ENCODE results near the gene DOCK9. TPM values are rescaled to one million over a fixed set of nuclear protein-coding genes. Genes with fewer than 3 reads are reported as not detected.
"Not testable (repeated sequence)": the region's sequence is repeated elsewhere in the genome, so short reads cannot be mapped to it uniquely, and the experiment has no call there.

Gene DOCK9
- total RNA-seq, 1 experiment from 2014 or later: 100 TPM

DNA sequence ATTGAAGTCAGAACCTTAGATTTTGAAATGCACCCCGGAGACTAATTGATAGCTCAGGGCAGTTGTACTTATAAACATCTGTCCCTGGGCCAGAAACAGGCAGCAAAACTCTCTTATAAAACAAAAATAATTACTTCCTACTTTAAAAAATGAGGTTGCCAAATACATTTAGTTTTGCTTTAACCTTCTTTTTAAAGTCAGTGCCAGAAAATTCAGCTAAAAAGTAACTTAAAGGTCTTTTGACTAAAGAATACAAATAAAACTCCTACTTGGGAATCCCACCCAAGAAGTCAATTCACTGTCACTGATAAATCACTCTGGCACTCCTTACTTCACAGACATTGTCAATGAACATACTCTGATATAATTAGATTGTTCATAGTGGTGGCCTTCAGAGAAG is 60.7 kb downstream of the DOCK9 start:
- no peak for DNase-seq (ENCODE audit: low read depth)

DNA sequence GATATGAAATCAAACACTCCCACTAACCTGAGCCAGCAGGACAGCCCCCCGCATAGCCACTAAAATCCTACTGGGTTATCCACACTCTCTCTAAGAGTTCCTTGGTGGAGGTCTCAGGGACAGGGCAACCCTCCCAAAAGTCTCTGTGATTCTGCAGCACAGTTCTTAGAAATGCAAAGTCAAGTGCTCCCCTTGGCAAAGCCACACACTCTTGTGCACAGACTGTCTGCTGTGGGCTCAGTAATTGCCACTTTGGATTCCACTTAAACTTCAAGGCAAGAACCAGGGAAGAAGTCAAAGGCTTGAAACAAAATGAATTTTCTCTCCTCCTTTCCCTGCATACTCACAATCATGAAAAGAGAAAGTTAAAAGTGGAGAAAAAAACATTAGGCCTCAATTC is 61.5 kb downstream of the DOCK9 start:
- DNase-seq (ENCODE audit: low read depth): no peak

- no peak for DNase-seq (ENCODE audit: low read depth)
Observed at GRCh38 chr13:98915981-98916380, 61.9 kb downstream of the DOCK9 start.

DNA sequence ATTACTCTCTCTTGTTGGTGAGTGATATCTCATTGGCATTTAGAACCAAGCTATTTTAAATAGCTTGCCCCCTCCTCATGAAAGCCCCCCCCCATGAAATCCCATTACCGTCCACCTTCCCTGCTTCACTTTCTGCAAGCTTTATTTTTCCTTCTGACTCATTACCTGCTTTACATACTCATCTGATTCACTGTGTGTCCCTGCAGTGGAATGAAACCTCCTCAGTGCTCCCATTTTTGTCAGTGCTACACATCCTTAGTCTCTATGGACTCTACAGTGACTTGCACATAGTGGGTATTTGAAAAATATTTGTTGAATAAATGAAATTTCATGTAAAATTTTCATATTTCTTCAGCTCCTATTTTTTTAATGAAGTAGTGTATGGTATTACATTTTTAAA is 62.3 kb downstream of the DOCK9 start:
- DNase-seq (ENCODE audit: low read depth): no peak

DNA sequence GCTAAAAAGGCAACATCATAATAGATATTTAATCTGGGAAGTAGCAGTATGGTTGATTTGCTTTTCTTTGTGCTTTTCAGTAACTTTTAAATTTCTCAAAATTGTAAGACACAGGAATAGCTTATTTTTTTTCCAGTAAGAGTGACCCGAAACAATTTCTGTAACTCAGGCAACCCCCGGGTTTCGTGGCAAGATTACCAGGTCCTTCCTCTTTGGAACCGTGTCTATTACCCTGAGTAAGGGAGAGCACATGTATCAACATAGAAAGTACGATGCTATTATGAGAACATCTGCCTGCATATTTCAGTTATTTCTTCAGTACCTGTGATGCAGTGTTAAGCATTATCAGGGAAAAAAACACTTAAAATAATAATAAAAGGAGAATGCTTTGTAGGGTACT is 64.1 kb downstream of the DOCK9 start:
- no peak for DNase-seq (ENCODE audit: low read depth)

- DNase-seq (ENCODE audit: low read depth): no peak
Observed at GRCh38 chr13:98912846-98913245, 65.0 kb downstream of the DOCK9 start.

DNA sequence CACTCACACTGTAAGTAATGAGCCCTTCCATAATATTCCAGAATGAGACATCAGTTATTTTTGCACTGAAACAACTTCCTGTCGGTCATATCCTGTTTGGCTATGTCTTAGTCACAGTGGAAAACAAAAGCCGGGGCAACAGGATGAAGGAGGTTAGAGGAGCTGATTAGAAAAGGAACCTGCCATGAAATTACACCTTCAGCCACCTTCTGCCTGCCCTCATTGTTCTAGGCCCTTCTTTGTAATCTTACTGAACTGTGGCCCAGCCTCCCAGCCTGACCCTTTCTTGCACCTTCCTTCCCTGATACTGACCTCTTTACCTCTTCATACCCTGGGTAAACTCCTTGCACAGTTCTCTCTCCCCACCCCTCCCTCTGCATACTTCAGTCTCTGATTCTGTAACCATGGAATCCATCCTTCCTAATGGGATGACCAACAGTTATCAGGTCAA is 67.3 kb downstream of the DOCK9 start:
- peak; percentile 83 for DNase-seq (ENCODE audit: low read depth)

GRCh38 chr13:98909016-98909415 is 68.8 kb downstream of the DOCK9 start:
- DNase-seq (ENCODE audit: low read depth): no peak

DNA sequence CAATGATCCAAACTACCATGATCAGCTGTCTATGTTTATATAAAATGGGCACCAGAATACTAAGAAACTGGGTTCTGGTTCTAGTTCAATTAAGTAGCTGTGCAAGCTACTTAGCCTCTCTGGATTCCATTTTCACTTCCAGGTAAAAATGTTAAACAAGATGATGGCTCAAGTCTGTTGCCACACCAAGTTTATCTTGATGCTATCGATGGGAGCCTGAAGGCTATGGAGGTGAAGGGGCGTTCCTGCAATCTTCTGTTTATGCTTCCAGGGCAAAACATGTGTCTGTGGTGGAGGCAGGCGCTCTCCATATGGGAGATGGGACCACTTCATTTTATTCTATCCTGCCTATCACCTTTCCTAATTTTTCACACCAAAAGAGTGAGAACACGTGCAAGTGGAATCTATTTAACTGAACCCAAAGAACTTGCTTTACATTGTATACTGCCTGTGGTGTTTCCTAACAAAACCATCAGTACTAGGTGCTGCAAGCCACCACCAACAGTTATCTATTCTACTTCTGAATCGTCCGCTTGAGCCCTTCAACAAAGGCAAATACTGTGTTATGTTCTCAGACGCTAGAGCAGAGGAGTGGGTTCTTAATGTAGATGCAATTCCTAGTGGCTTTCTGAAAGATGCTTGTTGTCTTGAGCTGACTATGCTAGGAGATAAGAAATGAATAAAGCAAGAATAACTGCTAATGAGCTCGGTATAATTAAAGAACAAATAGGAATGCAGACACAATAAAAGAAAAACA is 70.9 kb downstream of the DOCK9 start:
- no peak for DNase-seq (ENCODE audit: low read depth)

DNA sequence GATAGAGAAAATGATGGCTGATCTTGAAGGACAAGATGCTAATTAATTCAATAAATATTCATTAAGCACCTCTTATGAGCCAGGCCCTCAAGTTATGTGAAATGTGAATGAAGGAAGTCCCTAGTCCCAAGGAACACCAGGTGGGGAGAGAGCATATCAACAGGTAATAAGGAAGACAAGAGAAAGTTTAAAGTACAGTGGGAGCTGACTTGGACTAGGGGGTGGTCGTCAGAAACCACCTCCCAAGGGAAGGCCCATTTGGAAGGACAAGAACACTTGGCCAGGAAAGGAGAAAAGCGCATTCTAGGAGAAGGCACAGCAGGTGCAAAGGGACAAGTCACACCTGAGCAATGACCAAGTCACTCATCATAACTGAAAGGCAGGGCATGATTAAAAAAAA is 72.7 kb downstream of the DOCK9 start:
- no peak for DNase-seq (ENCODE audit: low read depth)

DNA sequence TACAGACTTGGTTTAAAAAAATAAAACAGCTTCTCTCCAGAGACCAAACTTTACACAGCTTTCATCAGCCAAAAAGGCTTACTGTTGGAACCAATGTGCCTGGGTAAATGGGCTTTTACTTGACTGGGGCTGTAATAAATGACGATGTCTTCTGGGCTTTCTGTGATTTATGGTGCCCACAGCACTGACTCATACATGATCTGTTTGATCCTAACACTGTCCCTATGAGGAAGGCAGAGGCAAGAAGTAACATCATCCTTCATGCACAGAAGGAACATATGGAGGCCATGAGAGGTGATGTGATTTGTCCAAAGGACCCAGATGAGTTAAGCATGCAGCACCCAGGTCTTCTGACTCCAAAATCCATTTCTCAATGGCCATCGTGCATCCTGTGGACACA is 77.4 kb downstream of the DOCK9 start:
- no peak for DNase-seq (ENCODE audit: low read depth)

DNA sequence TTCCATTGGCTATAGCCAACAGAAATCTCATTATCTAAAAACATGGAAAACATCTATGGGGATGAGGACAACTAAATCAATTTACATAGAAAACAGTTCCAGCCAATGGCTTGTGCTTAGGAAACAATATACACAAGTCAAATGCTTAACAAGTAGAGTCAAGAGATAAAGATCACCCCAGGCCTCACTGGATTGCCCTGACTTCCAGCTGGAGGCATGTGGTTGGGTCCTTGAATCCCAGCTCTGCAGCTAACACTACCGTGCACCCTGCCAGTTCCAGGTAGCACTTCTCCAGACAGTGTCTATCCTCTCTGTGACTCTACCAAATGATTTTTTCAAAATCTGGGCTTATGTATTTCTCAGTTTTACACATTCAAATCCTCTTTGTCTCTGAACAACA is 80.2 kb downstream of the DOCK9 start:
- no peak for DNase-seq (ENCODE audit: low read depth)

DNA sequence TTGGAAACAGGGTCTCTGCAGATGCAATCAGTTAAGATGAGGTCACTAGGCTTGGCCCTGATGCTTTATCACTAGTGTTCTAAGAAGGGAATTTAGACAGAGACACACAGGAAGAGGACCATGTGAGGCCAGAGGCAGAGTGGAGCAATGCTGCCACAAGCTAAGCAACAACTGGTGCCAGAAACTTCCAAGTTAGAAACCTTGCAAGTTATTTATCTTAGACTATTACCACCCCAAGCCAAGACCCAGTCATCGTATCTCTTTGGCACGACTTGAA is 81.1 kb downstream of the DOCK9 start:
- no peak for DNase-seq (ENCODE audit: low read depth)

- DNase-seq (ENCODE audit: low read depth): no peak
Observed at GRCh38 chr13:98896083-98896867, 81.6 kb downstream of the DOCK9 start.

DNA sequence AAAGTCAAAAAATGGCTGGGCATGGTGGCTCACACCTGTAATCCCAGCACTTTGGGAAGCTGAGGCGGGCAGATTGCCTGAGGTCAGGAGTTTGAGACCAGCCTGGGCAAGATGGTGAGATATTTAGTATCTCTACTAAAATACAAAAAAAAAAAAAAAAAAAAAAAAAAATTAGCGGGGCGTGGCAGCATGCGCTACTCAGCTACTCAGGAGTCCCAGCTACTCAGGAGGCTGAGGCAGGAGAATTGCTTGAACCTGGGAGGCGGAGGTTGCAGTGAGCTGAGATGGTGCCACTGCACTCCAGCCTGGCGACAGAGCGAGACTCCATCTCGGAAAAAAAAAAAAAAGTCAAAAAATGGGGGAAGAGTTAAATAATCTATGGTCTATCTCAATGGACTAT is 83.0 kb downstream of the DOCK9 start:
- DNase-seq (ENCODE audit: low read depth): not testable (repeated sequence)

DNA sequence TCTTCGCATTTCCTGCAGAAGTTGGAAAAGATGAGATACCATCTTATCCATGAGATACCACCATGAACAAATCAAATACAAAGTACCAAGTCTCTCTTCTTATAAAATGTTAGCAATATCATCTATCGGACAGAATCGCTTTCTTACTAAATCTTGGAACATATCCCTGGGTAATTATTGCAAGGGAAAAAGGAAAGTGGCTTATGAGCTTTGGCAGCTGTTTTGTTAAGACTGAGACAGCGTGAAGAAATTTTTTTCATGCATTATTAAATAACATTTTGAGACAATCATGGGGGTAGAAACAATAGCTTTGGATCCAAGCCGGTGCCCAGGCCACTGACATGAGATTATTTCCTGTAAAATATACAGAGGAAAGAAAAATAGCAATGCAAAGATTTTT is 84.5 kb downstream of the DOCK9 start:
- DNase-seq (ENCODE audit: low read depth): no peak

- DNase-seq (ENCODE audit: low read depth): no peak
Observed at GRCh38 chr13:98892821-98893220, 85.0 kb downstream of the DOCK9 start.

- DNase-seq (ENCODE audit: low read depth): no peak
Observed at GRCh38 chr13:98892077-98892476, 85.8 kb downstream of the DOCK9 start.

- no peak for DNase-seq (ENCODE audit: low read depth)
Observed at GRCh38 chr13:98890925-98891324, 86.9 kb downstream of the DOCK9 start.

- peak; percentile 100 for DNase-seq (ENCODE audit: low read depth)
Observed at GRCh38 chr13:98890186-98890585, 87.7 kb downstream of the DOCK9 start.

DNA sequence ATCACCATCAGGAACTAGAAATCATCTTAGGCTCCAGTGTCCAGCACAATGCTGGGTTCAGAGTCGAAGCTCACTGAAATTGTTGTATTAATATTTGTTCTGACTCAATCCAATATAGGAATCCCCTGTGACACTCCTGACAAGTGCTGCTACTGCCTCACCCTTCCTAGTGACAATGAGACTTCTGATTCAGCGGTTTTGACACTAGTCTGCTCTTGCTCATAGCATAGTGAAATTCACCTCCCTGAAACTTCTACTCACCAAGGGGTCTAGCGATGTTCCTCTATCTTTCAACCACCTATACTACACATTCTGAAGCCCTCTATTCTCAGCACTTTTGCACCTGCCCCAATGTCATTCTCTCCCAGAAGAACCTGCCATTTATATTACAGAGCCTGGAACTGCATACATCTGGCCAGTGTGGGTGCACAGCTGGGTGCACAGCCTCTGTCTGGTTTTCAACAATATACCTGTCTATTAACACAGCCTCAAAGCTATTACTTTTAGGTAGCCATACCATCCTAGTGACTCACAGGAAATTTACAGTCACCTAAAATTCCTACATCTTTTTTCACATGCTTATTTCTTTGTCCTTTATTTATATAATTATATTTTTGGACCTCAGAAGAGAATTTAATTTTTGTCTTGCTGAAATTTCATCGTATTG is 88.3 kb downstream of the DOCK9 start:
- DNase-seq (ENCODE audit: low read depth): no peak

- DNase-seq (ENCODE audit: low read depth): no peak
Observed at GRCh38 chr13:98888890-98889279, 89.0 kb downstream of the DOCK9 start.
